Naive thymus-derived CD8-positive, alpha-beta T cell (primary cell): ENCODE results near the gene APOC3. TPM values are rescaled to one million over a fixed set of nuclear protein-coding genes. Genes with fewer than 3 reads are reported as not detected.
A peak's percentile ranks its signal among the peaks of the same experiment; 100 is the strongest.

Experiments
- ATAC-seq, 2 donors: fragments of 150-1000 bp; cut with Tn5 transposase in 1 of 2; sonication (Bioruptor Pico), chemical (Tn5 transposase) in 1 of 2; 1 replicate in 1 of 2; 2 replicates in 1 of 2; pipeline ENCODE4 v1.10.0; 2021; ENCODE audit warnings: mild to moderate bottlenecking in 2 of 2, moderate library complexity in 2 of 2
- POLR2A ChIA-PET: fragments of 350-600 bp; sonication (Branson Sonifier 250); formaldehyde crosslinking; loops from one replicate; lab custom pipeline; 2021; ENCODE audit warnings: antibody characterized with exemption; lab: Charles Lee
- DNase-seq, 10 donors: peaks; one replicate each; pipeline versions ENCODE4 v3.0.0 to v3.0.0-alpha.2; 2020 to 2022
- H3K27ac Mint-ChIP-seq, 10 donors: one replicate each; pipeline ENCODE4 v1.8.0; 2020 to 2022; ENCODE audit warnings: mild to moderate bottlenecking in 10 of 10, mixed read lengths in 10 of 10, moderate library complexity in 4 of 10, inconsistent platforms in 1 of 10
- H3K27me3 Mint-ChIP-seq, 5 donors: one replicate each; pipeline ENCODE4 v1.8.0; 2021 to 2022; ENCODE audit warnings: mixed read lengths in 5 of 5
- H3K36me3 Mint-ChIP-seq, 3 donors: one replicate each; pipeline ENCODE4 v1.8.0; 2020 to 2022; ENCODE audit warnings: mixed read lengths in 3 of 3, mild to moderate bottlenecking in 2 of 3, inconsistent platforms in 1 of 3
- H3K4me1 Mint-ChIP-seq, 4 donors: one replicate each; pipeline ENCODE4 v1.8.0; 2021 to 2022; ENCODE audit warnings: mixed read lengths in 4 of 4
- H3K4me3 Mint-ChIP-seq, 10 donors: one replicate each; pipeline ENCODE4 v1.8.0; 2020 to 2022; ENCODE audit warnings: mild to moderate bottlenecking in 10 of 10, mixed read lengths in 10 of 10, moderate library complexity in 6 of 10, inconsistent platforms in 1 of 10
- H3K9me3 Mint-ChIP-seq, 9 donors: one replicate each; pipeline ENCODE4 v1.8.0; 2020 to 2022; ENCODE audit warnings: mixed read lengths in 9 of 9, mild to moderate bottlenecking in 3 of 9, inconsistent platforms in 1 of 9, moderate library complexity in 1 of 9
- polyA plus RNA-seq, 3 donors: library from polyadenylated mRNA; unstranded; fragments of 300-500 nt; fragmentation: Illumina TruSeq; gene quantifications; one replicate each; pipeline ENCODE4 v1.2.3, GENCODE V29; 2021
- total RNA-seq, 8 experiments: library from RNA in 2 of 8; stranded (reverse) in 2 of 8; gene quantifications; one replicate each; pipeline ENCODE4 v1.2.3 and lab custom pipeline; 2021 to 2026

The APOC3 gene
- total and polyA plus RNA-seq, 5 experiments from 2014 or later, result not detected

DNA sequence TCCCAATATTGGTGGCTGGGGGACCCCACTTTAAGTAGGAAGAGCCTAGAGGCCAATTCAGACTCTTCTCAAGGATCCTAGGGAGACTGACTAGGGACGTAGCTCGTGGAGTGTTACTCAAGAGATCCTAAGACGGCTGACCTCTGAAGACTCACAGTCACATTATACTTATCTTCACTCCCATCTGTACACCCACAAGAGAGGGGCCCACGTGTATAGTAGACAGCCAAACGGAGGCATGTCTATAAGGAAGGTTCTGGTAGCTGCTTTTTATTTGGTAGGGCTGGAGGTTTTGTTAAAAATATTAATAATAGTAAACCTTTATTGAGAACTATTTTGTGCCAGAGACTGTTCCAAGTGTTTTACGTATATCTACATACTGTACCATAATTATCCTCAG lies 30.6 kb downstream of the APOC3 start:
- Mint-ChIP-seq H3K36me3 (peaks cover 4 to 88% (median 52%) of the 10 kb centered on the region in 3 donors), H3K4me1 (peaks cover 9 to 20% (median 19%) of the 10 kb centered on the region in 4 donors)

DNA sequence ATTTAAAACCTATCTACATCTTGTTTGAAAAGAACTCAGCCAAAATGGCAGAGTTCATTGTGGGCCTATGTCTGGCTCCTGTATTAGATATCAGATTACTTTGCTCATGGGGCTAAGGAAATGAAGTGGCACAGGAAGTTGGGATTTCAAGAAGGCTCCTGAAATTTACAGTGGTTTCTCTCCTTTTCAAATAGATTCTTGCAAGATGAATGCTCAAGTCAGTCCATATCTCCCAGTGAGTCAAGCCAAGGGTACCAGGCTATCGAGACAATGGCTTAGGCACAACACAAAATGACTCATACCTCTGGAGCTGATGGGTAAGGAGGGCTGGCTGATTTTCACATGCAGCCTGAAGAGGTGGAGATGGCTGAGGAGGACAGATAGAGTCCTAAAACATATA lies 31.8 kb downstream of the APOC3 start:
- DNase-seq (no peak), ATAC-seq (no peak)
- H3K27ac Mint-ChIP-seq, result peak overlapping the region in 3 of 10 donors; percentile 13 to 43 (median 39)
- H3K4me1 Mint-ChIP-seq, result peaks cover 2 to 8% (median 7%) of the 10 kb centered on the region in 4 donors
- H3K36me3 Mint-ChIP-seq, result peaks cover 12 to 97% (median 57%) of the 10 kb centered on the region in 3 donors
- POLR2A ChIA-PET, result no interaction called here
- no peaks in the 10 kb centered on the region for H3K9me3 Mint-ChIP-seq
- H3K27me3 Mint-ChIP-seq, result no peaks in the 10 kb centered on the region
- H3K4me3 Mint-ChIP-seq, result no peak overlapping the region

More for the DNA sequence above, 30.6 kb downstream of the APOC3 start:
- no peak for ATAC-seq
- DNase-seq, result no peak
- no peaks in the 10 kb centered on the region for H3K9me3 Mint-ChIP-seq
- no peak overlapping the region for H3K4me3 Mint-ChIP-seq
- peak overlapping the region in 1 of 10 donors; percentile 48 for H3K27ac Mint-ChIP-seq
- H3K27me3 Mint-ChIP-seq, result no peaks in the 10 kb centered on the region
- POLR2A ChIA-PET, result no interaction called here

DNA sequence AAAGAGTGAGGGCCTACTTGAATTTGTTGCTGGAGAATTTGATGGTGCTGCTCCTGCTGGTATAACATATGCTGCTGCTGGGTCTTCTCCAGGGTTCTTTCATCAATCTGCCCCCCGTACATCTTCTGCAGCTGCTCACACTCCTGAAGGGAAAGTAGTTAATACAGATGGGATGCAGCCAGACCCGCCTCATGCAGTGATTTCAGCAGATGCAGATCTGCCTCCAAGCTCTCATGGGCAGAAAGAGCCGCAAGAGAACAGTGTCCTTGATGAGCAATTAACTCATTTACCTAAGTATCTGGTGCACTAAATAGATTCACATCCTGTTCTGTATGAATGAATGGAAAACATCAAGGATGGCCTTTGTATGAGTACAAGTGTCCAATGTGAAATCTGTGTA lies 32.5 kb downstream of the APOC3 start:
- POLR2A ChIA-PET, result interaction anchor here (0.7 kb wide), 2 partner anchors 11 to 14 kb away, joined by 3 to 4 read pairs; no protein-coding TSS in a partner anchor
- H3K27ac Mint-ChIP-seq, result no peak overlapping the region
- no peaks in the 10 kb centered on the region for H3K27me3 Mint-ChIP-seq
- H3K36me3 Mint-ChIP-seq, result peaks cover 12 to 97% (median 59%) of the 10 kb centered on the region in 3 donors
- no peak overlapping the region for H3K4me3 Mint-ChIP-seq
- no peak for ATAC-seq
- H3K4me1 Mint-ChIP-seq, result peaks cover 0 to 2% (median 2%) of the 10 kb centered on the region in 4 donors
- no peak for DNase-seq
- no peaks in the 10 kb centered on the region for H3K9me3 Mint-ChIP-seq

DNA sequence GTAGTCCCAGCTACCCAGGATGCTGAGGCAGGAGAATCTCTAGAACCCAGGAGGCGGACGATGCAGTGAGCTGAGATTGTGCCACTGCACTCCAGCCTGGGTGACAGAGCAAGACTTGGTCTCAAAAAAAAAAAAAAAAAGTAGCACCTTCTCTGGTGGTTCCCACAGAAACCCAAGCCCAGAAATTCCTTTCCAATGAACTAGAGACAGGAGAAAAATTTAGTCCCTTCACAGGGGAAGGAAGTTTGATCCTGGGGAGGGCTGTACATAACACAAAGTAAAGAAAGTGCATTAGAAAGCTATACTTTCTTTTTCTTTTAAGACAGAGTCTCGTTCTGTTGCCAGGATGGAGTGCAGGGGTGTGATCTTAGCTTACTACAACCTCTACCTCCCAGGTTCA lies 33.2 kb downstream of the APOC3 start:
- H3K9me3 Mint-ChIP-seq, result no peaks in the 10 kb centered on the region
- H3K4me3 Mint-ChIP-seq, result no peak overlapping the region
- H3K27ac Mint-ChIP-seq, result no peak overlapping the region
- ATAC-seq (no peak), DNase-seq (no peak)
- POLR2A ChIA-PET, result interaction anchor here (0.7 kb wide), 2 partner anchors 12 to 13 kb away, joined by 3 to 4 read pairs; no protein-coding TSS in a partner anchor
- peaks cover 0 to 2% (median 0%) of the 10 kb centered on the region in 4 donors for H3K4me1 Mint-ChIP-seq
- H3K27me3 Mint-ChIP-seq, result no peaks in the 10 kb centered on the region
- H3K36me3 Mint-ChIP-seq, result peaks cover 12 to 97% (median 56%) of the 10 kb centered on the region in 3 donors

DNA sequence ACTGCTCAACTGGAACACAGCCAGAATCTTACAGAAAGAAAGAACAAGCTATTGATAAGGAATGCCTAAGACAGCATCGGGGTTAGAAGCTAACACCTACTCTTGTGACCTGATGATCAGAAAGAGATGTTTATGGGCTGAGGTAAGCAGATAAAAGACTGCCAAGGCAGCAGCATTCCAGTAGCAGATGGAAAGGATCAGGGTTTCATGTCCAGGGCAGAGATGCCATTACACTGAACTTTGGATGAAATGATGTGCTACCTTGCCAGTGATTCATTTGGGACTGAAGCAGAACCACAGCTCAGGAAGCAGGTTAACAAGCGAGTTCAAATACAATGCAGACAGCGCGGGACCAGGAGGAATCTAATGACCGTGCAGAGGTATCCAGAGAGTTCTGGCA lies 34.8 kb downstream of the APOC3 start:
- POLR2A ChIA-PET, result interaction anchor here (0.5 kb wide), 1 partner anchor 132 kb away, joined by 3 read pairs; no protein-coding TSS in a partner anchor
- H3K9me3 Mint-ChIP-seq, result no peaks in the 10 kb centered on the region
- peaks cover 12 to 97% (median 47%) of the 10 kb centered on the region in 3 donors for H3K36me3 Mint-ChIP-seq
- no peak overlapping the region for H3K27ac Mint-ChIP-seq
- no peak overlapping the region for H3K4me3 Mint-ChIP-seq
- no peak for ATAC-seq
- DNase-seq, result no peak
- H3K27me3 Mint-ChIP-seq, result no peaks in the 10 kb centered on the region
- peaks cover 0 to 2% (median 0%) of the 10 kb centered on the region in 4 donors for H3K4me1 Mint-ChIP-seq

DNA sequence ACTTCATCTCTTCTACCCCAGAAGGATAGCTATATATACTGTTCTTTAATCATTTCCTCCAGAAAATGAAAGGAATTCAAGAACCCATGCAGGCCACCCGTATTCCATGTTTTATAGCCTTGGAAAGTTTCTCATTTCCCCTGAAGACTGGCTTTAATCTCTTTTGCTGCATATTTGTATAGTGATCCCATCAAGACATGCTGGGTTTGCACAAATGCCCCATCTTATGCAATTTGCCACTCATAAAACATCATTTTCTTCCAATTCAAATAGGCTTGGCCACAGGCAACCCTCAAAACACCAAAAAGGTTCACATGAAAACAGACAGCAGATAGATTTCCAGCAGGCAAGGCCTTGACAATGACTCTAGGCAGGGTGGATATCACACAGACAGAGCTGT lies 36.0 kb downstream of the APOC3 start:
- Mint-ChIP-seq H3K36me3 (peaks cover 12 to 98% (median 51%) of the 10 kb centered on the region in 3 donors), H3K27ac (peak overlapping the region in 3 of 10 donors; percentile 1 to 31 (median 4))
- POLR2A ChIA-PET, result interaction anchor here (1.4 kb wide), 1 partner anchor 12 kb away, joined by 3 read pairs; no protein-coding TSS in a partner anchor

DNA sequence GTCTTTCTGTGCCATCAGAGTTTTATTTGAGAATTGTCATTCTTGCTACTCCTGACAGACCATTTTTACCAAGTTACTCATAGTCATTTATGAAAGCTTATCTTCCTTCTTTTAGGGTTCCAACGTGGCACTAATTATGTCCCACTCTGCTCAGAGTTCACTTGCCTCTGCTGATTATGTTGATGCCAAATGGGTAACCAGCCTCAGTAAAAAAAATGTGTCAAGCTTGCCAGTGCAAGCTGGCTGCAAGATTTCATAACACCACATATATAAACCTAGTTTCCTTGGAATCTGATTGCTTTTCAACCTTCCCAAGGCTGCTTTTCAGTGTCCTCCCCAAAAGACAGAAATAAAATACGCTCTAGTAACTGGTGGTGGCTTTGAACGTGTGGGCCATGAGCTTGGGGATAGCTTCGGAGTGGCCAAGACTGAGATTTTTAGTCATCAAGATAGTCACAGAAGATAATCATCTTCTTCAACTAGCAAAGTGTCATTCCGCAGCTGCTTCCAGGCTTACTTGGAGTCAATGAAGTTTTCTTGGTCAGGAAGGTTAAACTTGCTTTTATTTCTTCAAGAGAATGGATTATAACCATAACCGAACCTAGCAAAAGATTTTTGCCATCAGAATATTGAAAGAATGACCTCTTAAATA lies 37.2 kb downstream of the APOC3 start:
- Mint-ChIP-seq H3K36me3 (peaks cover 16 to 98% (median 43%) of the 10 kb centered on the region in 3 donors), H3K27me3 (no peaks in the 10 kb centered on the region), H3K4me3 (no peak overlapping the region), H3K27ac (peak overlapping the region in 1 of 10 donors; percentile 1), H3K9me3 (no peaks in the 10 kb centered on the region), H3K4me1 (peaks cover 0 to 4% (median 0%) of the 10 kb centered on the region in 4 donors)
- DNase-seq, result no peak
- ATAC-seq, result no peak
- POLR2A ChIA-PET, result interaction anchor here (1.4 kb wide), 1 partner anchor 13 kb away, joined by 3 read pairs; no protein-coding TSS in a partner anchor

More for the DNA sequence above, 36.0 kb downstream of the APOC3 start:
- no peaks in the 10 kb centered on the region for H3K9me3 Mint-ChIP-seq
- H3K4me1 Mint-ChIP-seq, result peaks cover 0 to 4% (median 0%) of the 10 kb centered on the region in 4 donors
- H3K27me3 Mint-ChIP-seq, result no peaks in the 10 kb centered on the region
- H3K4me3 Mint-ChIP-seq, result no peak overlapping the region
- no peak for DNase-seq
- no peak for ATAC-seq

DNA sequence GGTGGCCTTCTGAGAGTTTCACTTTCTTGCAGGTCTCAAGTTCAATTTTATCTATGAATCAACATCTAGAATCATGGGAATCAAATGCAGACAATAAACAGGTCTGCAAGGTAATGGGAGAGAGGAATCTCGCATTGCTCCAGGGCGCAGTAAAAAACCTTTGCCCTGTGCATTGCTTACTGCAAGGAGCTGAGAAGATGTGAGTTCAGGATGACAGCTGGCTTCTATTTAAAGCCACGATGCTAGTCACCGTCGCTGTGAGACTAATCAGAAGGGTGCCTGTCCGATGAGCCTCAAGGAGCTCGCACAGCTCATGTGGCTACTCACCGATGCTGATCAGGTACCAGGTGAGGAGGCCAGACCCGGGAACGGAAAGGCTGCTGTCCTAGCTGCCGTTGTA lies 37.9 kb downstream of the APOC3 start:
- Mint-ChIP-seq H3K9me3 (no peaks in the 10 kb centered on the region), H3K27ac (no peak overlapping the region)
- POLR2A ChIA-PET, result no interaction called here

DNA sequence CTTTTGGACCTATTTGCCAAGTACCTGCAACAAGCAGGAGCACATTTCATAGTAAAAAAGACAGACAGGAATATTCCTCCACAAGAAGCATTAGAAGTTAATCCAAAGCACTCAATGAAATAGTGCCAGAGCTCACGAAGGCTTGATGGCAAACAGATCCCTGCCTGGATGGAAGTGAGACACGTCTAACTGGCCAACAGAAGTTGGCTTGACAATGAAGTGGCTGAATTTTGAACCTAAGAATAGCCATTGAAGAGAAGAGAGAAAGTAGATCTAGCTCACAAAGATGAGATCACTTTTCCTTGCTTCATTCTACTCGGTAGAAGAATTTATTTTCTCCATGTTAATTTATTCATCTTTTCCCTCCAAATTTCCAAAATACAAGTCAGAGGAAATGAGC lies 38.4 kb downstream of the APOC3 start:
- no peak for DNase-seq
- Mint-ChIP-seq H3K4me3 (no peak overlapping the region), H3K9me3 (no peaks in the 10 kb centered on the region), H3K27me3 (no peaks in the 10 kb centered on the region), H3K4me1 (peaks cover 0 to 4% (median 0%) of the 10 kb centered on the region in 4 donors), H3K27ac (no peak overlapping the region), H3K36me3 (peaks cover 16 to 97% (median 42%) of the 10 kb centered on the region in 3 donors)
- POLR2A ChIA-PET, result no interaction called here
- no peak for ATAC-seq

More for the DNA sequence above, 37.9 kb downstream of the APOC3 start:
- H3K4me3 Mint-ChIP-seq, result no peak overlapping the region
- ATAC-seq (no peak), DNase-seq (no peak)
- H3K4me1 Mint-ChIP-seq, result peaks cover 0 to 4% (median 0%) of the 10 kb centered on the region in 4 donors
- H3K27me3 Mint-ChIP-seq, result no peaks in the 10 kb centered on the region
- peaks cover 16 to 97% (median 39%) of the 10 kb centered on the region in 3 donors for H3K36me3 Mint-ChIP-seq

DNA sequence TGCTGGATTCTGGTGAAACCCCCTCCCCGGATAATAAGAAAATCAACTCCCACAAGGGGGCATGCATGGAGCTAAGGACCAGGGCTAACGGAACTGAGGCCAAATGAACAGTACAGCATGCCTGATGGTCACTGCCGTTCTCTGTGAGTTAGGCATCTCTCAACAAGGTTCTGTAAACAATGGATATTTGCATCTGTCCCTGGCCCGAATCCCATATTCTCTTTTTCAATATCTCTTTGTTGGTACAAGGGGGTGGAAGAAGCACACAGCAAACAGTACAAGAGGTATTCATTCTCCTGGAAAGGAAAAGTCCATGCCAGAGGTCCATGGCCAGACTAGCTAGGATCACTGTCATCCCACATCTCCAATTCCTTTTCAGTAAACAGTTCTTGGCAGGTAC lies 39.9 kb downstream of the APOC3 start:
- DNase-seq, result no peak
- Mint-ChIP-seq H3K9me3 (no peaks in the 10 kb centered on the region), H3K36me3 (peaks cover 16 to 97% (median 43%) of the 10 kb centered on the region in 3 donors), H3K27me3 (no peaks in the 10 kb centered on the region), H3K4me3 (no peak overlapping the region), H3K4me1 (peaks cover 0 to 4% (median 0%) of the 10 kb centered on the region in 4 donors), H3K27ac (peak overlapping the region in 3 of 10 donors; percentile 41 to 51 (median 45))
- no peak for ATAC-seq
- POLR2A ChIA-PET, result no interaction called here

DNA sequence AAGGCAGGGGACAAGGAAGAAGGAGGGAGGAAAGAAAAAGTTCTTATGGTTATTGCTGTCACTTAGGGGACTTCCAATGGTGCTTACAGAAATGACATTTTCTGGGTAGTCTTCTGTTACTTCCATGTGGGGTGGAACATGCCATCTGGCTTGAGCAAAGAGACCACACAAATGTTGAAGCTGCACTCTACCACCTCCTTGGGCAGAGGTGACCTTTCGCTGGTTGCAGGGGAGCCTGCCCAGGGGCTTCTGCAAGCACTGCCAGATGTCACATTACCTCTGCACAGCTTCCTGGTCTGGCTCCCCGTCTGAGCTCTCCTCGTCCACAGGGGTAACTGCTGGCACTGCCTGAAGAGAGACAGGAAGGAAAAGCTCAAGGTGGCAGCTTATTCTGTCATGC lies 40.3 kb downstream of the APOC3 start:
- no peak for ATAC-seq
- Mint-ChIP-seq H3K4me1 (peaks cover 0 to 4% (median 0%) of the 10 kb centered on the region in 4 donors), H3K4me3 (no peak overlapping the region), H3K36me3 (peaks cover 16 to 97% (median 43%) of the 10 kb centered on the region in 3 donors), H3K27ac (peak overlapping the region in 3 of 10 donors; percentile 41 to 51 (median 45)), H3K9me3 (no peaks in the 10 kb centered on the region), H3K27me3 (no peaks in the 10 kb centered on the region)
- no peak for DNase-seq
- POLR2A ChIA-PET, result no interaction called here

DNA sequence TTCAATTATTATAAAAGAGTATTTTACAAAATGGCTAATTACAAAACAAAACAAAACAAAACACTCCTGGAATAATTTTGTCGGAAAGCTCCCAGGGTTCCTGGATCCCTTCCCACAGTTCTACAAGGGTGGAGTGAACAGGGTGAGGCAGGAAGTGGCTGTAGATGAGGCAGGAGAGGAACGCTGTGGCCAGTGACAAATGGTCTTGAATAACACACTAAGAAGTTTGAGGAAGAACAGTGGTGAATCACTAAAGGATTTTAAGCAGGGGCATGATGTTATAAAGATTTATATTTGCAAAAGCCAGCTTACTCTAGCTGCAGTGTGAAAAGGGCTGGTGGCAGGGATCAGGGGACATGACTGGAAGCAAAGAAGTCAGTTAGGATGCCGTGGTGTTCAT lies 41.5 kb downstream of the APOC3 start:
- H3K27me3 Mint-ChIP-seq, result no peaks in the 10 kb centered on the region
- DNase-seq (no peak), ATAC-seq (no peak)
- peaks cover 0 to 5% (median 0%) of the 10 kb centered on the region in 4 donors for H3K4me1 Mint-ChIP-seq
- POLR2A ChIA-PET, result no interaction called here
- peaks cover 8 to 94% (median 42%) of the 10 kb centered on the region in 3 donors for H3K36me3 Mint-ChIP-seq
- no peaks in the 10 kb centered on the region for H3K9me3 Mint-ChIP-seq
- H3K27ac Mint-ChIP-seq, result peak overlapping the region in 2 of 10 donors; percentile 5 to 52
- no peak overlapping the region for H3K4me3 Mint-ChIP-seq

DNA sequence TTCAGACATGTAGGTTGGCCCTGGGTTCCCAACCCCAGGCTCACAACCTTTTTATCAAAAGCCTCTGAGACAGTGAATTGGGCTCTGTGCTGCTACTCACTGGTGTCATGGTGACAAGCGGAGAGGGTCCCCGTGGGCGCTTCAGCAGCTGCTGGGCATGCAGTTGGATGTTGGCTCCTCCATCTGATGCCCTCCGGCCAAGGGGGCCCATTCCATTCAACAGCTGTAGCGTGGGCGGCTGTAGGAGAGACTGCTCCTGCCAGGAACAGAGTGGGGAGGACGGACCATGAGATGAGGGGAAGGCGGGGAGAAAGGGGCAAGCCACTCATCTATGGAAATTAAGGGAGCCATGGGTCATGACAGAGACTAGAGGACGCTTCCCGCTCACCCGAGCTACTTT lies 43.7 kb downstream of the APOC3 start:
- H3K36me3 Mint-ChIP-seq, result peaks cover 8 to 74% (median 24%) of the 10 kb centered on the region in 3 donors
- no peaks in the 10 kb centered on the region for H3K9me3 Mint-ChIP-seq
- H3K4me3 Mint-ChIP-seq, result no peak overlapping the region
- POLR2A ChIA-PET, result interaction anchor here (1.3 kb wide), 1 partner anchor 232 kb away, joined by 4 read pairs; no protein-coding TSS in a partner anchor
- ATAC-seq (no peak), DNase-seq (no peak)
- no peaks in the 10 kb centered on the region for H3K27me3 Mint-ChIP-seq
- no peak overlapping the region for H3K27ac Mint-ChIP-seq
- H3K4me1 Mint-ChIP-seq, result peaks cover 0 to 5% (median 0%) of the 10 kb centered on the region in 4 donors
